ENCODE measurements around the gene CYP2A7. TPM values are rescaled to one million over a fixed set of nuclear protein-coding genes. Genes with fewer than 3 reads are reported as not detected.
A peak's percentile ranks its signal among the peaks of the same experiment; 100 is the strongest.
"Not testable (repeated sequence)": the region's sequence is repeated elsewhere in the genome, so short reads cannot be mapped to it uniquely, and the experiment has no call there.

Gene CYP2A7
- total RNA-seq, 4 donors from 2014 or later, result not detected

GRCh38 chr19:40907968-40908735, 26.1 kb upstream of the CYP2A7 start:
- intact Hi-C loops (cut with DNase I), result no loop called here
- peaks cover 0 to 12% (median 0%) of the 10 kb centered on the region in 4 donors for H3K4me1 ChIP-seq
- WGBS, result 2% methylated on average over 20 of the region's 21 CpGs
- peaks cover 0 to 6% (median 2%) of the 10 kb centered on the region in 4 donors for H3K9me3 ChIP-seq
- TF ChIP-seq POLR2AphosphoS5 (IDR thresholded peaks at IDR 0.05) (no peak), POLR2A (IDR thresholded peaks at IDR 0.05; ENCODE audit: low read depth) (no peak), EP300 (IDR thresholded peaks at IDR 0.05) (no peak), CTCF (IDR thresholded peaks at IDR 0.05) (no peak)
- peaks cover 0 to 49% (median 5%) of the 10 kb centered on the region in 4 donors for H3K27me3 ChIP-seq
- DNase-seq (ENCODE audit: extremely low spot score), result no peak
- H3K27ac ChIP-seq (replicated peaks in 1 of 4), result no peak overlapping the region
- peak overlapping the region in 1 of 4 donors; percentile 30 for H3K4me3 ChIP-seq
- H3K36me3 ChIP-seq, result no peaks in the 10 kb centered on the region

GRCh38 chr19:40906512-40906911, 24.5 kb upstream of the CYP2A7 start:
- Histone ChIP-seq H3K36me3 (no peaks in the 10 kb centered on the region), H3K9me3 (no peaks in the 10 kb centered on the region), H3K27ac (replicated peaks in 1 of 4) (no peak overlapping the region), H3K27me3 (peaks cover 0 to 42% (median 4%) of the 10 kb centered on the region in 4 donors), H3K4me1 (peaks cover 0 to 12% (median 0%) of the 10 kb centered on the region in 4 donors), H3K4me3 (no peak overlapping the region)
- no peak for DNase-seq (ENCODE audit: extremely low spot score)
- TF ChIP-seq POLR2AphosphoS5 (IDR thresholded peaks at IDR 0.05) (no peak), CTCF (IDR thresholded peaks at IDR 0.05) (no peak), EP300 (IDR thresholded peaks at IDR 0.05) (no peak), POLR2A (IDR thresholded peaks at IDR 0.05; ENCODE audit: low read depth) (no peak)
- intact Hi-C loops (cut with DNase I), result no loop called here

GRCh38 chr19:40904673-40905156, 22.7 kb upstream of the CYP2A7 start:
- WGBS, result 60% methylated on average over 10 of the region's 10 CpGs
- intact Hi-C loops (cut with DNase I), result not testable (repeated sequence)

GRCh38 chr19:40901975-40902750, 20.1 kb upstream of the CYP2A7 start:
- H3K27ac ChIP-seq (replicated peaks in 1 of 4); DNase-seq (ENCODE audit: extremely low spot score); H3K27me3 ChIP-seq: not testable (repeated sequence)

More at GRCh38 chr19:40904673-40905156, 22.7 kb upstream of the CYP2A7 start:
- H3K4me1 ChIP-seq, result peaks cover 0 to 12% (median 0%) of the 10 kb centered on the region in 4 donors
- not testable (repeated sequence) for H3K36me3 ChIP-seq; H3K4me3 ChIP-seq; DNase-seq (ENCODE audit: extremely low spot score); H3K27ac ChIP-seq (replicated peaks in 1 of 4); H3K9me3 ChIP-seq
- peaks cover 0 to 28% (median 0%) of the 10 kb centered on the region in 4 donors for H3K27me3 ChIP-seq

GRCh38 chr19:40900521-40900920, 18.5 kb upstream of the CYP2A7 start:
- H3K36me3 ChIP-seq; H3K4me1 ChIP-seq; H3K4me3 ChIP-seq; H3K9me3 ChIP-seq; H3K27ac ChIP-seq (replicated peaks in 1 of 4); H3K27me3 ChIP-seq; DNase-seq (ENCODE audit: extremely low spot score); intact Hi-C loops (cut with DNase I): not testable (repeated sequence)
- WGBS, result 66% methylated on average over 5 of the region's 5 CpGs

More at GRCh38 chr19:40901975-40902750, 20.1 kb upstream of the CYP2A7 start:
- H3K4me3 ChIP-seq; H3K36me3 ChIP-seq; intact Hi-C loops (cut with DNase I); H3K4me1 ChIP-seq; H3K9me3 ChIP-seq: not testable (repeated sequence)
- 87% methylated on average over 6 of the region's 6 CpGs for WGBS

- H3K27me3 ChIP-seq; DNase-seq (ENCODE audit: extremely low spot score); H3K4me3 ChIP-seq; intact Hi-C loops (cut with DNase I); H3K4me1 ChIP-seq; H3K9me3 ChIP-seq; H3K27ac ChIP-seq (replicated peaks in 1 of 4); H3K36me3 ChIP-seq: not testable (repeated sequence)
- 79% methylated on average over 10 of the region's 12 CpGs for WGBS
Observed at GRCh38 chr19:40899964-40900363, 17.9 kb upstream of the CYP2A7 start.

GRCh38 chr19:40896843-40897789, 15.1 kb upstream of the CYP2A7 start:
- H3K27ac ChIP-seq (replicated peaks in 1 of 4); H3K4me1 ChIP-seq; H3K27me3 ChIP-seq; intact Hi-C loops (cut with DNase I); DNase-seq (ENCODE audit: extremely low spot score); H3K4me3 ChIP-seq; H3K9me3 ChIP-seq; H3K36me3 ChIP-seq: not testable (repeated sequence)
- 88% methylated on average over 13 of the region's 13 CpGs for WGBS

Measured in esophagus muscularis mucosa (tissue), 4 donors.